ENCODE results near the gene LRRC41.
"Not testable (repeated sequence)": the region's sequence is repeated elsewhere in the genome, so short reads cannot be mapped to it uniquely, and the experiment has no call there.

Gene LRRC41

DNA sequence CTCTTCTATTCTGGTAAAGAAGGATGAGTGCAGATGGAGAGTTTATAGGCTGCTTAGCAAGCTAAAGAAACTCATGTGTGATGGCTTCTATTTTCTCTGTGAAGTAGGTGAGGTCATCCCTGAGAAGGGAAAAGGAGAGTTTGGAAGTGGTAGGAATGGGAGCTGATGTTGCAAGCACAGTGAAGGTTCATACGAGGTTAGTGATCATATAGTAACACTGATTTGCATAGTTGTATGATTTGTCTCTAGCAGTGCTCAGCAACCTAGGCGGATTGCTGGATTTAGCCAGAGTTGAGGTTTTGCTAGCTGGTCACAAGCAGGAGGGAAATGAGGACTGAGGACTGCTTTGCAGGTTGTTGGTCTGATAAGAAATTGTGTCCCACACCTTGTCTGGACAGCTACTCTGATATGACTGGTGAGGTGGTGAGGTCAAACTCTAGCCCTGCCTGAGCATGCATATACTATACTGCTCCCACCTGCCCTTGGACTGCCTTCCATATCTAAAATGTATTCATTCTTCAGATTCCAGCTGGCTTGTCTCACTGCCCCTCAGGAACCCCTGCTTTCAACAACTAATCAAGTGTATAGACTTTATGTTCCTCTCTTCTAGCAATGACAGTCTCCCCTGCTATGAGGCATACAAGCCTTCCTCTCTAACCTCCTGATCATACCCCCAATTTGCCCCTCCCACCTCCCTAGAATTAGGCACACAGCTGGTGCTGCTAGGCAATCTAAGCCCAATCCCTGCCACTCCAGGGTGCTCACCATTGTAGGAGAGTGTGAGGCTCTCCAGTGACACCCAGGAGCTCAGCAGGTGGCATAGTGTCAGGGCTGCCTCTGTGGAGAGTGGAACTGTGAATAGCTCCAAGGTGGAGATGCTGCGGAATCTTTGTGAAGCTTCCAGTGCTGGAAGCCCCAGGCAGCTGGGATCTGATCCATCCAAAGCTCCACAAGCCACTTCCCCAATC is 18.5 kb downstream of the LRRC41 start:
- DNase-seq (ENCODE audit: low spot score), result no peak

DNA sequence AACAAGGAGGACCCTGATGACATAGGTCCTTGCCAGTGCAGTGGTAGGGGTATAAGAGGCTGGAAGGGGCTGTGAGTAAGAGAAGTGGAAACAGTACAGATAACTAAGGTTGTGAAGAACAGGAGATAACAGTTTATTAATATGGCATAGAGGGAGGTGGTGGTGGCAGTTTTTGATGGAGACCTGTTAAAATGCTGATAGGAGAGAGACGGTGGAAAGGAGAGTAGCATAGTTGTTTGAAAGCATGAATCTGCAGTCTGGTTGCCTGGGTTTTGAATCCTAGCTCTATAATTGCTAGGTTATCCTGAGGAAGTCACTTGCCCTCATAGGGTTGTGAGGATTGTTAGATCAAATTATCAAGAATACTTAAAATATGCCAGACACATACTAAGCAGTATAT is 19.4 kb downstream of the LRRC41 start:
- no peak for DNase-seq (ENCODE audit: low spot score)

DNA sequence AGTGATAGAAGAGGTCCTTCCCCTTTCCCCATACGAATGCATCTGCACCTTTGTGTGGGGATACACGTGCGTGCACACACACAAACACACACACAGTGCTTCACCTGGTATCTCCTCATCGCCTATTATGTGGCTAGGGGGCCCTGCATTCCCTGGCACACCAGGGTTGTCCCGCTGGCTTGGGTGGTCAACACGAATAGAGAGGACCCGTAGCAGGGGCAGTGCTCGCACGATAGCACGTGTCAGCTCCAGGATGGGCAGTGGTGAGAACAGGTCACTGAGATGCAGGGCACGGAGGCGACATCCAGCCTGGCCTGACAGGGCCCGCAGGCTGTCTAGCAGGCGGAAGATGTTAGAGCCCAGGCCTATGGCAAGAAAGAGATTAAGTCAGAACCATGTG is 22.4 kb downstream of the LRRC41 start:
- DNase-seq (ENCODE audit: low spot score), result no peak

DNA sequence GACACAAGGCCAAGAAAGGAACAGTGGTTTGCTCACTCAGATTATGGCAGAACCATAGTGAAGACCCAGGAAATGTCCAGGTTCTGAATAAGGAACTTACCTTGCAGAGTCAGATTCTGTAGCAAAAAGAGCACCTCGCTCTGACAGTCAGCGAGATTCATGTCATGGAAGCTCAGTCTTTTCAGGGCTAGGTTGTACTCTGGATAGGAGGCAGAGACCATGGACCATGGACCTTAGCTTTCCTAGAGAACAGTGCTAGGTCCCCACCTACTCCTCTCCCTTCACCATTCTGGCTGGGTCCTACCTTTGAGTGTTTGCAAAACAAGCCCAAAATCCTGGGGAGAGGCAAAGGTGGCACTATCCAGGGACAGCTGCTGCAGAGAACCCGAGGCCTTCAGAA is 23.3 kb downstream of the LRRC41 start:
- no peak for DNase-seq (ENCODE audit: low spot score)

DNA sequence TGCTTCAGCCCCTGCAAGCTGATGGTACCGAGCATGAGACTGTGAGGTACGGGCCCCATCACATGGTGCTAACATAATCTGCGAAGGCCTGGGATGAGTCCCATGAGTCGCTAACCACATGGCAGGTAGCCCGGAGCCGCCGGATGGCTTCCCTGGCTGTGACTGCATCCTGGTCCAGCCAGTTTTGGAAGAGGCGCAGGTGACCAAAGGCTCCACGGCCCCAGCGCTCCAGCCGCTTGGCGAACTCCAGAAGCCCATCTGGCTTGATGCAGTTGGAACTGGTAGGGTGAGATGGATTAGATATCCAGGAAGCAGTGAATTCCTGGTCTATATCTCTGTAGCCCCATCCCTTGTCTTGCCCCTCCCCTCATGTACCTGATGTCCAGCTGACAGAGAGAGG is 24.6 kb downstream of the LRRC41 start:
- DNase-seq (ENCODE audit: low spot score), result no peak

DNA sequence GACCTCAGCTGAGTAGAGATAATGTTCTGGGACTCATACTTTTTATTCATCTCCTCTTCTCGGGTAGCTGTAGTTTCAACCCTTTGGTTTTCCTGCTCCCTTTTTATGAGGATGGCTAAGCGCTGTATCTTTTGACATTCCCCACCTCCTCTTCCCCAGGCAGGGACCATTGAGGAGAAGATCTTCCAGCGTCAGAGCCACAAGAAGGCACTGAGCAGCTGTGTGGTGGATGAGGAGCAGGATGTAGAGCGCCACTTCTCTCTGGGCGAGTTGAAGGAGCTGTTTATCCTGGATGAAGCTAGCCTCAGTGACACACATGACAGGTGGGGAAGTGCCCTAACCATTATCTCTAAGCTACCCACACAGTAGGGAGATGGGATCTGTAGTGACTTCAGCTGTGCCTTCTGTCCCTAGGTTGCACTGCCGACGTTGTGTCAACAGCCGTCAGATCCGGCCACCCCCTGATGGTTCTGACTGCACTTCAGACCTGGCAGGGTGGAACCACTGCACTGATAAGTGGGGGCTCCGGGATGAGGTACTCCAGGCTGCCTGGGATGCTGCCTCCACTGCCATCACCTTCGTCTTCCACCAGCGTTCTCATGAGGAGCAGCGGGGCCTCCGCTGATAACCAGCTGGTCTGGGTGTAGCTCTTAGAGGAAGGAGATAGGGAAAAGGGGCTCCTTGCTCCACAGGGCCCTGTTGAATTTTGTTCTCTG is 25.6 kb downstream of the LRRC41 start:
- DNase-seq (ENCODE audit: low spot score), result no peak

DNA sequence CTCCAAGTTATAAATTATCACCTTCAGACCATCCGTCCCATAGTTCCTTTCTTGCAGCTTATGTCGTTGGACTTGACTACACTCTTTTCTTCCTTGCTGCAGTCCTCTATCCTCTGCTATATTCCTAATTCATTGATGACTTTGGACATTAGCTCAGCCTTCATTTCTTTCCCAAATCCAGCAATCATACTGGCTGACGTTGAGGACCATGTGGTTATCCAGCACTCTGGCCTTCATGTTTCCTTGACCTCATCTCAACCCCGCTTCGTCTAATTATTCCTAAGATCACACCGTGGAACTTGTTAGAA is 28.4 kb downstream of the LRRC41 start:
- DNase-seq (ENCODE audit: low spot score), result no peak

DNA sequence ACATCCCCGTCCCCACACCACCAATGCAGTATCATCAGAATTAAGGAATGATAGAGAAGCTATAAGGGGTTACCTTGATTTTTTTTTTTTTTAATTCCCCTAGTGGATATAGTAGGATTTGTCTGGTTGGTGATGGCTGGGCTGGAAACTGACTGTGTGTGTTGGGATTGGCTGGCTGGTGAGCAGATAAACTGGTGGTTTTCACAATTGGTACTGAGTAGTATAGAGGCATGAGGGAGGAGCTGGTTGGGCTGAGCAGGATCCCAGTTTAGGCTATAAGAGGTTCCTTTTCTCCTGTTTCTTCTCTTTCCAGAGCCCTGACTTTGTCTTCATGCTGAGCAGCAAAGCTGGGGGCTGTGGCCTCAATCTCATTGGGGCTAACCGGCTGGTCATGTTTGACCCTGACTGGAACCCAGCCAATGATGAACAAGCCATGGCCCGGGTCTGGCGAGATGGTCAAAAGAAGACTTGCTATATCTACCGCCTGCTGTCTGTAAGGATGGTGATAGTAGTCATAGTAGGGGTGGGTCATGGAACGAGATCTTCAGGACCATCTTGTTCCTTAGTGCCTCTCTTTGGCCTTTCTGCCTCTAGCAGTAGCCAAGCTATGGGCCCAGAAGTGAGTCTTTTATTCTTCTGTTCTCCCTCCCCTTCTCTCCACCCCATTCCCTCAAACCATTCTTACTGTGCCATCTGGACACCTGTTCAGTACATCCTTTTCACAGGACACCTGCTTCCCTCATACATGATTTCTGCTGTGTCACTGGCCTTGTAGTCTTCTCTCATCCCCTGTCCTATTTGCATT is 29.0 kb downstream of the LRRC41 start:
- DNase-seq (ENCODE audit: low spot score), result no peak

DNA sequence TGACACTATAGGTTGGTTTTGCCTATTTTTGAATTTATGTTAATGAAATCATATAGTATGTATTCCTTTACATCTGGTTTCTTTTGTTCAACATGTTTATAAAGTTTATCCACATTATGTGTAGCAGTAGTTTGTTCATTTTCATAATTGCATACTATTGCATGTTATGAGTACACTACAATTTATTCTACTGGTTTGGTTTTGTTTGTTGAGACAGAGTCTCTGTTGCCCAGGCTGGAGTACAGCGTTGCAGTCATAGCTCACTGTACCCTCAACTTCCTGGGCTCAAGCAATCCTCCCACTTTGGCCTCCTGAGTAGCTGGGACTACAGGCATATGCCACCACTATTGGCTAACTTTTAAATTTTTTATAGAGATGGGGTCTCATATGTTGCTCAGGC is 34.8 kb downstream of the LRRC41 start:
- DNase-seq (ENCODE audit: low spot score), result no peak

DNA sequence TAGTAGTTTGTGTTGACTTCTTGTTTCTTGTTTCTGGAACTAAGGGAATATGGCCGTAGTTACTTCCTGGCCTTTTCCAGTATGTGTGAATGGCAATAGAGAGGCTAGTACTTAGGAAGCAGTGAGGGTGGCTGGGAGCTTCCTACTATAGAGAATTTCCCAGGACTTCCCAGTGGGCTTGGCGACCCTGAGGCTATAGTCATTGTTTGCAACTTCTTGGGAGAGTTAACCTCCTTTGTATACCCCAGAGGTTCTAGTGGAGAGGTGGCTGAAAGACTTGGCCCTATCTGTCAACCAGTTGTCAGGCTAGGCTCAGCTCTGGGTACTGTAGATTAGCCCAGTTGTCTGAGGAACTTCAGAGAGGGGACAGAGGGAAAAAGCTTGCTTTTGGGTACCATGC is 40.3 kb downstream of the LRRC41 start:
- no peak for DNase-seq (ENCODE audit: low spot score)

DNA sequence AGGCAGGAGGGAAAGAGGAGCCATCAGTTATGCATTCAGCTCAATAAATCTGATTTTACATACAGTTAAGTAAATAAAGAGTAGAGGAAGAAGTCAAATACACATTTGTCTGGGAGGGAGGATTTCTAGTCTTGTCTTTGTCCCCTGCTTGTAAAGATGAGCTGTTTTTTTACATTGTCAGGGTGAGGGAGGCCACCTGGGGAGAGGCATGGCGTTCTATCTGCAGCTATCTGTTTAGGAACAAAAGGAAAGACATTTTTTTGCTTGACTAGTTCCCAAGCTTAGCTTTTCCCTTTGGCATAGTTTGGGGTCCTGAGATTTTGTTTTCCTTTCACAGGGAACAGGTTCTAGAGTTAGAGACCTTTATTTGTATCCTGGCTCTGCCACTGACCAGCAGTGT is 40.9 kb downstream of the LRRC41 start:
- DNase-seq (ENCODE audit: low spot score), result no peak

DNA sequence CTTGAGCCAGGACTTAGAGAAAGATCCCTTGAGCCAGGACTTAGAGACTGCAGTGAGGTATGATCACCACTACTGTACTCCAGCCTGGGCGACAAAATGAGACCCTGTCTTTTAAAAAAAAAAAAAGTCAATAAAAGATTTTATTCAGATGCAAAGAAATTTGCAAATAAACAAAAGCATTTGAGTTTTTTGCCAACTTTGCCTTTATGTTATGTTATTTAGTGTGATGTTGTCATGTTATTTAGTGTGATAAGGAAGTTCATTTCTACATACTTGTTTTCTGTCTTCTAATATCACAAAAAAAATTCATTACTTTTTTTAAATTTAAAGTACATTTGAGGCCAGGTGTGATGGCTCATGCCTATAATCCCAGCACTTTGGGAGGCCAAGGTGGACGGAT is 46.9 kb downstream of the LRRC41 start:
- no peak for DNase-seq (ENCODE audit: low spot score)

DNA sequence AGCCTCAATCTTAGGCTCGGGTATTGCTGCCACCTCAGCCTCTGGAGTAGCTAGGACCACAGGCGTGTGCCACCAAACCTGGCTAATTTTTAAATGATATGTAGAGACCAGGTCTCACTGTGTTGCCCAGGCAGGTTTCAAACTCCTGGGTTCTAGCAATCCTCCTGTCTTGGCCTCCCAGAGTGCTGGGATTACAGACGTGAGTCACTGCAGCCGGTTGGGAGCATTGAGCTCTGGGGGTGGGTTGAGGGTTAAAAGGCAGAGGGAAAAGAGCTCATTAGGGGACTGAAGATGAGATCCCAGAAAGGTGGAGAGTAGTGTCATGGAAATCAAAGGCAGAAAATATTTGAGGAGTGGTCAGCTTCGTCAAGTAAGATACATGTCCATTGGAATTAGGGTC is 48.7 kb downstream of the LRRC41 start:
- no peak for DNase-seq (ENCODE audit: low spot score)

DNA sequence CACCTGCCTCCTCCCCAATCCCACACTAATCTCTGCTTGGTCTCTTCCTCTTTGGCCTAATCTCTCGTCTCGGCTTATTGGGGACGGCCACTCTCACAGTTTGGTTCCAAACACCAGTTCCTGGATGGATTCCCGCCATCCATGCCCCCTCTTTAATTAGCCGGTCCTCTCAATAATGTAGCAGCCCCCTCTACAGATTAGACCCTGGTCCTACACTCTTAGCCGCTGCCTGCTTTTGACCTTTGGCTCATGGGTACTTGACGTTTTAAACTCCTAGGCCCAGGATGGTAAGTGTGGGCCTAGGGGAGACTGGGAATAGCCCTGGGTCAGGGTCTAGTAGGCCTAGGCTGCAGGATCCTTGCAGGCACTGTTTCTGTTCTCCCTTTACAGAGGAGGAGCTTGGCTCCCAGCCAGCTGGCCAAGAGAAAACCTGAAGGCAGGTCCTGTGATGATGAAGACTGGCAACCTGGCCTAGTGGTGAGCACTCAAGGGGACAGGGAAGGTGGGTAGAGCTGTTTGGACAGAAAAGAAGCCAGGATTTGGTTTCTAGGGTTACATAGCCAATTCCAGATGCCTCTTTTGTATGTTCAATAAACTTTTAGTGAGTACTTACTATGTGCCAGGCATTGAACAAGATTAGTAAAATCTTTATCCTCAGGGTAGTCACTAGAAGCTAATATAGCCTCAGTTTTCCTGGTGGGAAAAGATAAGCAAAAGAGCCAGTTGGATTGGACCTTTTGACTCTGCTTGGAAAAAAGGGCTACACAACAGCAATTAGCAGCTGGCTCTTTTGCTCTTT is 55.1 kb downstream of the LRRC41 start:
- no peak for DNase-seq (ENCODE audit: low spot score)

DNA sequence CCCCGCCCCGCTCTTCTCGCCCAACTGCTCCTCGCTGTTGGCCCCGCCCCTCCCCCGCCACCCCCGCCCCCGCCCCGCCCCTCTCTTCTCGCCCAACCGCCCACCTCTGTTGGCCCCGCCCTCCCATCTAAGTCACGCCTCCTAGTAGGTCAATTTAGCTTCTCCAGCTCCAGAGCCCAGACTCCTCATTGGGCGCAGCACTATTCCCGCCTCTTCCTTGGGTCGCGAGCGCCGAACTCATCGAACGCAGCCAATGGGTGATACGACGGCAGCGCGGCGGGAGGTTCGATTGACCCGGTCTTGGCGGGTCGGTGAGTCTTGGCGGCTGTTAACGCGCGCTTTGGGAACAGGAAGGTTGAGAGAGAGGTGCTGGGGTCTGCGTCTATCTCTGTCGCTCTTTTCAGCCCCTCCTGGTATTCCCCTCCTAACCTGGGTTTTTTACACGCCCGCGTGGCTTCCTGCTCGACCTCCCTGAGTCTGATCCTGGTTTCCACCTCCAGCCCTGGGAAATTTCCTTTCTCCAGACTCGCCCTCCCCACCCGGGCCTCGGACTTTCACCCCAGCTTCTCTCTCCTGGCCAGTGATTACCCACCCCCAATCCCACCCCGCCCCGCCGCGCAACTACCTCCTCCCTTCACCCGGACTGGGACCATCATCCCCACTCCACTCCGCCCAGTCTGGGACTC is 55.8 kb downstream of the LRRC41 start, which contains the start of gene RAD54L:
Gene RAD54L, plus strand, starts transcription at position 328 of the 686 bp plus-strand sequence. CDS start 643 bp downstream, outside the sequence.
- peak; percentile 94 for DNase-seq (ENCODE audit: low spot score)

DNA sequence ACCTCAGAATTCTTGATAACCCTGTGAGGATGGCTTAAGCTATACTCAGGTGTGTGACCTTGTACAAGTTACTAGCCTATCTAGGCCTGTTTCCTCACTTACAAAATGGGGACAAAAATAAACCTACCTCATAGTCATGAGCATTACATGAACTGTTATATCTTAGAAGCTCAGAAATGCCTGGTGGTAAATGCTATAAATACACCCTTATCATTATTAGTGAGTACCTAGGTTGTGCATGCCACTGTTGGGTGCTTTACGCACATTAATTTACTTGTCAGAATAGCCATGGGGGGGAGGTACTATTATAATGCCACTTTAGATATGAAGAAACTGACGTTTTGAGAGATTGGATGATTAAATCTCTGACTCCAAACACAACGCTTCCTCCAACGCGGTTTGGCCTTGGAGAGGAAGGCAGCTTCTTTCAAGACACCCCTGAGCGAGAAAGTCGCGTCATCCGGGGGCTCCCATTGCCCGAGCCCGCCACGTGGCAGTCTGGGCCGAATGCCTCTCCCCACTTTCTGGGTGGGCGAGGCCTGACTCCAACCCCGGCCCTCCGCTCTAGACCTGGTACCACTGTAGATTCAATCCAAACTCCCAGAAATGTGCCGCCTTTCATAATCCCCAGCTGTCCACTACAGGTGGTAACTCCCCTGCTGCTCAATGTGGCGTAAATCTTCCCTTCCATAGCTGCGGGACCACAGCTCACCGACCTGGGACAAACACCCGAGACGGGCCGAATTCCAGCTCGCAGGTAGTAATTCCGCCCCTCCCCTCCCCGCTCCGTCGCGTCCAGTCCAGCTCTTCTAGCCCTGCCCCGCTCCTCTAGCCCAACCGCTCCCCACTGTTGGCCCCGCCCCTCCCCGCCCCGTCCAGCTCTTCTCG is 56.6 kb downstream of the LRRC41 start:
- peak; percentile 56 for DNase-seq (ENCODE audit: low spot score)

DNA sequence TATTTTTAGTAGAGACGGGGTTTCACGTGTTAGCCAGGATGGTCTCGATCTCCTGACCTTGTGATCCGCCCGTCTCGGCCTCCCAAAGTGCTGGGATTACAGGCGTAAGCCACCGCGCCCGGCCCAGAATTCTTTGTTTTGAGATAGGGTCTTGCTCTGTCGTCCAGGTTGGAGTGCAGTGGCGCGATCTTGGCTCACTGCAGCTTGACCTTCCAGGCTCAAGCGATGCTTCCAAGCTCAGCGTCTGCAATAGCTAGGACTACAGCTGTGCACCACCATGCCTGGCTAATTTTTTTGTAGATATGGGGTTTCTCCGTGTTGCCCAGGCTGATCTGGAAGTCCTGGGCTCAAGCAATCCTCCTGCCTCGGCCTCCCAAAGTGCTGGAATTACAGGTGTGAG is 57.3 kb downstream of the LRRC41 start:
- DNase-seq (ENCODE audit: low spot score), result not testable (repeated sequence)

DNA sequence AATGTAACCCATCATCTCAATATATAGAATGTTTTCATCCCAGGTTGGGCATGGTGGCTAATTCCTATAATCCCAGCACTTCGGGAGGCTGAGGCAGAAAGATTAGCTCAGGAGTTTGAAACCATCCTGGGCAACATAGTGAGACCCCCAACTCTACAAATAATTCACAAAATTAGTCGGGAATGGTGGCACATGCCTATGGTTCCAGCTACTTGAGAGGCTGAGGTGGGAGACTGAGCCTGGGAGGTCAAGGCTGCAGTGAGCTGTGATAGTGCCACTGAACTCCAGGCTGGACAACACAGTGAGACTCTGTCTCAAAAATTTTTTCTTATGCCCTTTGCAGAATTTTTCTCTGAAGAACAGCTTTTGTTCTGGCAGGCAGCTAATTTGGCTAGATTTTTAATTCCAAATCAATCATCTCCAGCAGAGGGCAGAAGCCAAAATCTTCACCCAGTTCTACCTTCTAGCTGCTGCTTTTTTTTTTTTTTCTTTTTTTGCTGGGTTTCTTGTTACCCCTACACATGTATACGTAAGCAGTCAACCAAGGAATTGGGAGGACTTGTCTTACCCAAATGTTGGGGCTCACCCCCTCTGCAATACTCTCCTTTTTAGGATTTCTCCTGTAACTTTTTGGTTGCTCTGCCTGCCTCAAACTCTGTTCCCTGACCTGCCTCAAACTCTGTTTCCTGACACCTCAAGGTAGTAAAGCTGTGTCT is 58.6 kb downstream of the LRRC41 start:
- peak; percentile 45 for DNase-seq (ENCODE audit: low spot score)

DNA sequence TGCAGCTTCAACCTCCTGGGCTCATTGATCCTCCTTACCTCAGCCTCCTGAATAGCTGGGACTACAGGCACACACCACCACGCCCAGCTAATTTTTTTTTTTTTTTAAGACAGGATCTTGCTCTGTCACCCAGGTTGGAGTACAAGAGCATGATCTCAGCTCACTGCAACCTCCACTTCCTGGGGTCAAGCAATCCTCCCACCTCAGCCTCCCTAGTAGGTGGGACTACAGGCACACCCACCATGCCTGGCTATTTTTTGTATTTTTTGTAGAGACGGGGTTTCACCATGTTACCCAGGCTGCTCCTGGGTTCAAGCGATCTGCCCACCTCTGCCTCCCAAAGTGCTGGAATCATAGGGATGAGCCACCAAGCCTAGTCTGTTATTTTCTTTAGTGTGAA is 59.6 kb downstream of the LRRC41 start:
- not testable (repeated sequence) for DNase-seq (ENCODE audit: low spot score)
